COR-L47 (cell line): ENCODE results near the gene ASTN2.
A peak's percentile ranks its signal among the peaks of the same experiment; 100 is the strongest.

Experiments
- DNase-seq: peaks from one replicate; lab custom pipeline; 2025; lab: John Stamatoyannopoulos, UW

ASTN2 gene

GRCh38 chr9:116671605-116672004 lies 743.3 kb downstream of the ASTN2 start:
- DNase-seq: no peak

DNA sequence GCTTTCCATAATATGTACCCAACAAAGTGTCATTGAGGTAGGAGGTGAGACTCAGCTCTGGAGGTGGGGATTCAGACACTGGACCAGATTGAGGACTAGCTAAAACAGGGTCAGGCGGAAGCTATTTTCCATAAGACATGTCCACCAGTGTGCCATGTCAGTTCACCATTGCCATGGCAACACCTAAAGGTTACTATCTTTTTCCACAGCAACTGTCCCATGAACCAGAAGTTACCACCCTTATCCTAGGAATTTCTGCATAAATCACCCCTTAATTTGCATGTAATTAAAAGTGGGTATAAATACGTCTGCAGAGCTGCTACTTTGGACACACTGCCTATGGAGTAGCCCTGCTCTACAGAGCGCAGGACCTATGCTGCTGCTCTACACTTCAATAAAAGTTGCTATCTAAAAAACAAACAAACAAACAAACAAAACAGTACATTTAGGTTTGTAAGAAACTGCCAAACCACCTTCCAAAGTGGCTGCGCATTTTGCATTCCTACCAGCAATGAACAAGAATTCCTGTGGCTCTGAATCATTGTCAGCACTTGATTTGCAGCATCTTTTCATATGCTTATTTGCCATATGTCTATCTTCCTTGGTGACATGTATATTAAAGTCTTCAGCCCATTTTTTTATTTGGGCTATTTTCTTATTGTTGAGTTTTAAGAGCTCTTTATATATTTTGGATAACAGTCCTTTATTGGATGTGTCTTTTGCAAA lies 745.7 kb downstream of the ASTN2 start:
- DNase-seq: no peak

- DNase-seq: no peak
These were observed 751.3 kb downstream of the ASTN2 start for GRCh38 chr9:116663581-116663980.

- no peak for DNase-seq
These were observed 752.1 kb downstream of the ASTN2 start for GRCh38 chr9:116662646-116663310.

DNA sequence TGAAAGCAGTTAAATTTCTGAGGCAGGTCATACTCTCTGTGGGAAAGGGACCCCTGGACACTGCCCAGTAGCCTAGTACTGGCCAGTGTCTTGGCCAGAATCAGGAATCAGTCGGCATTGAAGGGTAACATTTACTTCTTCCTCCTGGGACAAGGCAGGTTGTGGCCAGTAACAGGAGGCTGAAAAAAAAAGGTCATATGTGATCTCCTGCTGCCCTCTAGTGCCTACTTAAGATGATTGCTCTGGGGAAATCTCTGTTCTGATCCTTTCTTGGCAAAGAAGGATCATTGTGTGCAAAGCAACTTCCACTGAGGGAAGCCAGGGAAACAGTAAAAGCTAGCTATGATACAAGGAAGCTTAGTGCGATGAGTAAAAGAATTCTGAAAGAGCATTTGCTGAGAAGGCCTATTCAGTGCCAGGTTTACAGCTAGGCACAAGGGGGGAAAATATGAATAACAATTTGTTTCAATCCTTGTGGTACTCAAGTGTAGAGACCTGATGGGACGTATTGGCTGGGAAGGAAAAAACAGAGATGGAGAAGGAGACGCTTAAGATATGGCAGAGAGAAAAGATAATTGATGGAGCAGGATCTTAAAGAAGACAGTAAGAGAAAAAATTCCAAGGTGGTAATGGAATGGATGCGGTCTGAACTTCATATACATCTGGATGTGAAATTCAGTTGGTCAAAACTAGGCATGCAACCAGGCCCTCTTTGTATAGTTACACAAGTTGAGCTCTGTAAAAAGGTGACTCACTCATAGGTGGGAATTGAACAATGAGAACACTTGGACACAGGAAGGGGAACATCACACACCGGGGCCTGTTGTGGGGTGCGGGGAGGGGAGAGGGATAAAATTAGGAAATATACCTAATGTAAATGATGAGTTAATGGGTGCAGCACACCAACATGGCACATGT lies 753.6 kb downstream of the ASTN2 start:
- DNase-seq: peak; percentile 55

GRCh38 chr9:116658265-116658664 lies 756.6 kb downstream of the ASTN2 start:
- no peak for DNase-seq

- DNase-seq: no peak
These were observed 757.9 kb downstream of the ASTN2 start for GRCh38 chr9:116656977-116657376.

GRCh38 chr9:116656501-116656971 lies 758.3 kb downstream of the ASTN2 start:
- peak; percentile 27 for DNase-seq

DNA sequence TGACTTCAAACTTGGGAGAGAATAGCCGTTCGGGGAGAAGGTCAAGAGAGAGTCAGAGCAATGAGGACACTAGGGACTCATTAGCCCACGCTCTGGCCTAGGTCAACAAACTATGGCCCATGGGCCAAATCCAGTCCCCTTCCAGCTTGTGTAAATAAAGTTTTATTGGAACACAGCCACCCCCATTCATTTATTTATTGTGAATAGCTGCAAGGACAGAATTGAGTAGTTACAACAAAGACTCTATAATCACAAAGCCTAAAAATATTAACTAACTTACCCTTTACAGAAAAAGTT lies 760.9 kb downstream of the ASTN2 start:
- no peak for DNase-seq

DNA sequence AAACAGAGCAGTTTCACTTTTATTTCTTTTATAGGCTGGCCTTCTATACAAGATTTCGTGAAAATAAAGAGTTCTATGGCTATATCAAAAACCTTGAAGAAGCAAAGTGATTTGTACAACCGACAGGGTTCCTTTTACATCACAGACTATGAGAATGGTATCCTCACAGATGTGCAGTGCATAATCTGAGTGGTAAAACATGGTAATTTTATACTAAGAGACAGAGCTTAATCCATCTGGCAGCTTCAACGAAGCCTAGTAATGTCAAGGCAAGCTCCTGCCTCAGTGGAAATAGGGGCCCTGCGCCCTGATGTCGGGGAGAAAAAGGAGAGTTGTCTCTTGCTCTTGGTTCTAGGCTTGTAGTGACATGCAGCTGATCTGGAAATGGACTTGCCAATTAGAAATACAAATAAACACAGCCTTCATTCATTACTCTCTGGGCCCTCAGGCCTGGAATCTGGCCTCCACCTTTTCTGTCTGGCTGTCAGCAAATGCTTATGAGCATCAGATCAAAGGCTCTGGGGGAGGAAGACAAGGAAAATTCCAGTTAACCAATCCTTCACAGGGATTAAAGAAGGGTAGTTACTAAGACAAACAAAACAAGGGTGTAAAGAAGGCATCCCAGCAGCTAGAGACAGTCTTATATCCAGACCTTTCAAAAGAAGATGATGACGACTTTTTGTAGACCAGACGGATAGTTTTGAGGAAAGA lies 761.4 kb downstream of the ASTN2 start:
- DNase-seq: no peak

DNA sequence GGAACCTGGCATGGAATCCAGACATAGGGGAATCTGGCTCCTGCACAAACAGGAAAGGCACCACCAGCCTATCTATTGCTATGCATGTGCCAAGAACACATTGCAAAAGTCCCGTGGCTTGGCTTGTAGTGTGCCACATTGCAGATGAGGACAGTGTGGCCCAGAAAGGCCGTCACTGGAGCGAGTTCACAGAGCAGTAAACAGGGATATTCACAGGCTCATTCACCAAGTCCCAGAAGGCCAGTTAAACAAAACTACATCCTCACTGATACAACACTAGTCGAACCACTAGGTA lies 767.4 kb downstream of the ASTN2 start:
- DNase-seq: no peak

DNA sequence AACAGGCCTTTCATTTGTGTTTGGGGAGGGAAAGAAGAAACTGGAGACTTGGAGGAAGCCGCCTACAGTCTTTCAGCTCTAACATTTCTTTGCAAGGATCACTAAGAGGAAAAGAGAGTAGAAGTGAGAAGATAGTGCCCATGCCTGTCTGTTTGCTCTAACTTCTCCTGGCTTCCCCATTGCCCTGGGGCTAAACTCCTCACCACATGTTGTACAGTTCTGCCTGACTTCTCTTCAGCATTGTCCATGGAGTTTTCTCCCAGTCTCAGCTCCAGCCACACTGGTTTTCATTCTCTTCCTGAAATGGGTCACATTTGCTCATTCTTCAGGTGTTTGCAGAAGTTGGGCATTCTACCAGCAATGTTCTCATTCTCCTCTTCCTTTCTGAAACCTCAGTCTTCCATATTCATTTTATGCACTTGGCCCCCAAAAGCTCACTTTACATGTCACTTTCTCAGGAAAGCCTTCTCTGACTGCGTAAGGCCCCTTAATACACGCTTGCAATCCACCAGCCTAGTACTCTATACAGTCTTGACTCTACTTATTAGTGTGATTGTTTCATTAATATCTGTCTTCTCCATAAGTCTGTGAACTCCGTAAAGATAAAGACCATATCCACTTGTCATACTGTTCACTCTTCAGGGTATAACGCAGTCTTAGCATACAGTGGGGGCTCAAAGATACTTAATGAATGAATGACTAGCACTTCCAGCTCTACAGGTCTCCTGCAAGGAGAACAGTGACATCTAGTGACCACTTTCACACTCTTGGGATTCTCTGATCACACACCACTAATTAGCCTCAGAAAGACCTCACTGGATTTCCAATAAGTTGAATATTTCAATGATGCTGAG lies 768.0 kb downstream of the ASTN2 start:
- DNase-seq: peak; percentile 19

DNA sequence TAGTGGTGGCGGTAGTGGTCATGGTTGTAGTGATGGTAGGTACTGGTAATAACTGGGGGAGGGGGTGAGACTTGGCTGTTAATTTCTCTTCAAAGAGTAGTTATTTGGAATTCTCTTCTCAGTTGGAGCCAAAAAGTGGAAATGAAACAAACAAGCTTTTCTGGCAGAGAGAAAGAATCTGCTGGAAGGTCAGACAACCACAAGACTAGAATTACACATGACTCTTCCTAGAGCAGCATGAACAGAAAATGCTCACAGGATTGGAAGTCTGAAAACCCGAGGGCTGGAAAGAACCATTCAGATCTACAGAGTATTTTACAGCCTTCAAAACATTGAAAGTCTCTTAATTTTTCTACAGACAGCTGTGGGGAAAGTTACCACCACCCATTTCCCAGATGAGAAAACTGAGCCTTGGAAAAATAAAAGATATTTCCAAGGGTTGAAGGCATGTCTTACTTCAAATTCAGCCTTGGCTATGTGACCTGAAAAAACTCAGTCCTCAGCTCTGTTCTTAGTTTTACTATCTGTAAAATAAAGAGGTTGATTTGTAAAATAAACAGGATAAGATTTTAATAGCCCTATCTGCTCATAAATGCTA lies 770.7 kb downstream of the ASTN2 start:
- DNase-seq: no peak

DNA sequence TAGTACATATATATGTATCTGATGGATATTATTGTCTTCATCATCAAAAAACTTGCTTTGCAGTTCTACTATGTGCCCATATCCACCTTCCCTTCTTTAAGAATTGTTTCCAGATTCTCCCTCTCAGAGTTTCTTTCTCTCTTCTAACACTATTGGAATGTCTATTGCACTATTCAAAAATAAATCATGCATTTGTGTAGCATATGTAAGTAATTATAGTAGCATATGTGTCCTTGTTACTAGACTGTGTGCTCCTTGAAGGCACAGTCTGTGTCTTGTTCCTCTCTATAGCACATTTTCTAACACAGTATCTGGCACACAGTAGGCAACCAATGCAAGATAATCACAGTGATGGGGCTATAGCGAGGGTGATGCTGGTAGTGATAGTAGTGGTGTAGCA lies 771.2 kb downstream of the ASTN2 start:
- no peak for DNase-seq

- DNase-seq: no peak
These were observed 773.4 kb downstream of the ASTN2 start for GRCh38 chr9:116641292-116642059.

GRCh38 chr9:116639251-116639741 lies 775.6 kb downstream of the ASTN2 start:
- no peak for DNase-seq

- DNase-seq: no peak
These were observed 778.9 kb downstream of the ASTN2 start for GRCh38 chr9:116635908-116636307.

DNA sequence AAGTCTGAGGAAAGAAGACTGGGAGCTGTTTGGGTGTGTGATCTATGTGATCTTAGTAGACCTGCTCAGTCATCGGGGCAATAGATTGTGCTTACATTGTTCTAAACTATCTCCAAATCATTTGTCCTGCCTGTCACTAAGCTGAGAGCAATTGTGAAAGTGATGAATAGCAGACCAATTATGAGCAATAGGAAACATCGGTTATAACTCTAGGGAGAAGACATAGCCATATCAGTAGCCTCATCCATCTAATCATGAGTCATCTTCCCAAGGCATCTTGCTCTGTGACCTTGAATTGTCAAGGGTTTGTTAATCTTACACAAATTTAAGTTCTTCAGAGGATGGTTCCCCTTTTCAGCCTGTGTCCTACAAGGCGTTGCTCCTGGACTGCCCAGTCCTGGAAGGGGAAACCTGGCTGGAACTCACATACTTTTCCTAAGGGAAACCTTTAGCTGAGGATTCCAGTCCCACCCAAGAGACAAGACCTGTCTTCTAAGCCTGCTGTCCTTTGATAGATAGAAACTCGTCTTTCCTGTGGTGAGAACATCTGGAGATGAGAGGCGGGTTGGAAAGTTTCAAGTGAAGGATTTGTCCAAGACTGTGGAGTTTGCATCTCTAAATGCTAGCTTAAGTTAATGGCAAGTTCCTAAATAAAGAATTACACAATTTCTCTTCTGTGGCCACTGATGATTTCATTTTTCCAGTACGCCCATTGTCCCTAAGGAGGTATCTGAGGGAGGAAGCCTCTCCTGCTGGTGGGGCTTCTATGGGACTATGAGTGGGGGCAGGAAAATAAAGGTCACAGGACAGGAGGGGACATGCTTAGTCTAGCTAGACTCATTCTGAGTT lies 781.6 kb downstream of the ASTN2 start:
- DNase-seq: no peak

DNA sequence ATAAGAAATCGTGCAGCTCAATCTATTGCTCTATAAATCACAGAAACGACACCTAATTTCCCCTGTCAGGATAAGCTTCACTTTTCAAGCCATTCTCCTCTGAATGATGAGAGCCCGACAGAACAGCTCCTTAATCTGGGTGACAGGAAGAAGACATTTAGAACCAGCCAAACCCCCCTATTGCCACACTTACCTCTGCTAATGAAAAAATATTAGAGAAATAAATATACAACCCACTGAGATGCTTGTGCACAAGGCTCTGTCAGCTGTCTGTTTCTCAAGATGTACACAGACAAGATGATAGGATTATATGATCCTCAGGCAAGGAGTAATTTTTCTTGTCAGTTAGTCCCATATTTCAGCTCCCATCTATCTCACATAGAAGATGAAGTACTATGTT lies 785.2 kb downstream of the ASTN2 start:
- DNase-seq: no peak
